ENCODE results near the gene CLCN1.

Gene CLCN1

GRCh38 chr7:143296686-143297085, 19.2 kb upstream of the CLCN1 start:
- DNase-seq = no peak
- H3K9me3 ChIP-seq (ENCODE audit: severe bottlenecking) = no peaks in the 10 kb centered on the region
- no peak for TF ChIP-seq CTCF (IDR thresholded peaks at IDR 0.05; ENCODE audit: low read depth, low read length)
- no peaks in the 10 kb centered on the region for H3K27me3 ChIP-seq (ENCODE audit: insufficient read depth, low read depth, severe bottlenecking)
- no peak overlapping the region for H3K27ac ChIP-seq
- peaks cover 94% of the 10 kb centered on the region for H3K36me3 ChIP-seq
- H3K4me3 ChIP-seq (ENCODE audit: low read depth, low read length) = no peak overlapping the region

- no peaks in the 10 kb centered on the region for H3K9me3 ChIP-seq (ENCODE audit: severe bottlenecking)
- no peaks in the 10 kb centered on the region for H3K27me3 ChIP-seq (ENCODE audit: insufficient read depth, low read depth, severe bottlenecking)
- H3K36me3 ChIP-seq = peaks cover 93% of the 10 kb centered on the region
- DNase-seq = no peak
- no peak for TF ChIP-seq CTCF (IDR thresholded peaks at IDR 0.05; ENCODE audit: low read depth, low read length)
- H3K27ac ChIP-seq = no peak overlapping the region
- H3K4me3 ChIP-seq (ENCODE audit: low read depth, low read length) = no peak overlapping the region
Measured at GRCh38 chr7:143299346-143299745, 16.6 kb upstream of the CLCN1 start.

- DNase-seq = peak; percentile 58
- peak; percentile 85 for TF ChIP-seq CTCF (IDR thresholded peaks at IDR 0.05; ENCODE audit: low read depth, low read length)
- Histone ChIP-seq H3K27me3 (ENCODE audit: insufficient read depth, low read depth, severe bottlenecking) (no peaks in the 10 kb centered on the region), H3K36me3 (peaks cover 93% of the 10 kb centered on the region), H3K9me3 (ENCODE audit: severe bottlenecking) (no peaks in the 10 kb centered on the region), H3K27ac (no peak overlapping the region), H3K4me3 (ENCODE audit: low read depth, low read length) (no peak overlapping the region)
Measured at GRCh38 chr7:143299840-143300239, 16.1 kb upstream of the CLCN1 start.

GRCh38 chr7:143300959-143301935, 14.7 kb upstream of the CLCN1 start:
- Histone ChIP-seq H3K27ac (no peak overlapping the region), H3K36me3 (peaks cover 93% of the 10 kb centered on the region), H3K9me3 (ENCODE audit: severe bottlenecking) (no peaks in the 10 kb centered on the region), H3K27me3 (ENCODE audit: insufficient read depth, low read depth, severe bottlenecking) (no peaks in the 10 kb centered on the region), H3K4me3 (ENCODE audit: low read depth, low read length) (no peak overlapping the region)
- no peak for TF ChIP-seq CTCF (IDR thresholded peaks at IDR 0.05; ENCODE audit: low read depth, low read length)
- no peak for DNase-seq

- Histone ChIP-seq H3K27me3 (ENCODE audit: insufficient read depth, low read depth, severe bottlenecking) (no peaks in the 10 kb centered on the region), H3K4me3 (ENCODE audit: low read depth, low read length) (no peak overlapping the region), H3K36me3 (peaks cover 91% of the 10 kb centered on the region), H3K27ac (no peak overlapping the region), H3K9me3 (ENCODE audit: severe bottlenecking) (no peaks in the 10 kb centered on the region)
- DNase-seq = no peak
- no peak for TF ChIP-seq CTCF (IDR thresholded peaks at IDR 0.05; ENCODE audit: low read depth, low read length)
Measured at GRCh38 chr7:143303733-143304132, 12.2 kb upstream of the CLCN1 start.
